Coronary artery (tissue), 2 donors: ENCODE measurements around the gene DNAJA4.
A peak's percentile ranks its signal among the peaks of the same experiment; 100 is the strongest.

Experiments used
- DNase-seq: peaks from one replicate; pipeline ENCODE4 v3.0.0-alpha.2; 2017; ENCODE audit warnings: low spot score
- H3K27ac ChIP-seq, 2 donors: fragments of 200-600 bp; sonication (generic); one replicate each; pipeline ENCODE4 v1.5.1; 2016 to 2019
- H3K4me3 ChIP-seq: fragments of 200-600 bp; sonication (generic); 2 replicates; pipeline ENCODE4 v1.5.1; 2016; ENCODE audit warnings: mild to moderate bottlenecking, moderate library complexity
- TF ChIP-seq, protein P1 (sequence below): fragments of 200-600 bp; sonication (generic); IDR thresholded peaks from one replicate; pipeline ENCODE4 v1.5.1; 2019; ENCODE audit warnings: antibody characterized with exemption

DNAJA4 gene

GRCh38 chr15:78304216-78305066 lies 40.1 kb downstream of the DNAJA4 start:
- DNase-seq: no peak
- TF ChIP-seq, protein P1, sequence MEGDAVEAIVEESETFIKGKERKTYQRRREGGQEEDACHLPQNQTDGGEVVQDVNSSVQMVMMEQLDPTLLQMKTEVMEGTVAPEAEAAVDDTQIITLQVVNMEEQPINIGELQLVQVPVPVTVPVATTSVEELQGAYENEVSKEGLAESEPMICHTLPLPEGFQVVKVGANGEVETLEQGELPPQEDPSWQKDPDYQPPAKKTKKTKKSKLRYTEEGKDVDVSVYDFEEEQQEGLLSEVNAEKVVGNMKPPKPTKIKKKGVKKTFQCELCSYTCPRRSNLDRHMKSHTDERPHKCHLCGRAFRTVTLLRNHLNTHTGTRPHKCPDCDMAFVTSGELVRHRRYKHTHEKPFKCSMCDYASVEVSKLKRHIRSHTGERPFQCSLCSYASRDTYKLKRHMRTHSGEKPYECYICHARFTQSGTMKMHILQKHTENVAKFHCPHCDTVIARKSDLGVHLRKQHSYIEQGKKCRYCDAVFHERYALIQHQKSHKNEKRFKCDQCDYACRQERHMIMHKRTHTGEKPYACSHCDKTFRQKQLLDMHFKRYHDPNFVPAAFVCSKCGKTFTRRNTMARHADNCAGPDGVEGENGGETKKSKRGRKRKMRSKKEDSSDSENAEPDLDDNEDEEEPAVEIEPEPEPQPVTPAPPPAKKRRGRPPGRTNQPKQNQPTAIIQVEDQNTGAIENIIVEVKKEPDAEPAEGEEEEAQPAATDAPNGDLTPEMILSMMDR: no peak
- Histone ChIP-seq H3K27ac (no peak overlapping the region), H3K4me3 (no peak overlapping the region)

- H3K27ac ChIP-seq: peak overlapping the region in 1 of 2 donors; percentile 51
- TF ChIP-seq, protein P1: no peak
- H3K4me3 ChIP-seq: no peak overlapping the region
- no peak for DNase-seq
These were observed 41.9 kb downstream of the DNAJA4 start for GRCh38 chr15:78306176-78306774.

DNA sequence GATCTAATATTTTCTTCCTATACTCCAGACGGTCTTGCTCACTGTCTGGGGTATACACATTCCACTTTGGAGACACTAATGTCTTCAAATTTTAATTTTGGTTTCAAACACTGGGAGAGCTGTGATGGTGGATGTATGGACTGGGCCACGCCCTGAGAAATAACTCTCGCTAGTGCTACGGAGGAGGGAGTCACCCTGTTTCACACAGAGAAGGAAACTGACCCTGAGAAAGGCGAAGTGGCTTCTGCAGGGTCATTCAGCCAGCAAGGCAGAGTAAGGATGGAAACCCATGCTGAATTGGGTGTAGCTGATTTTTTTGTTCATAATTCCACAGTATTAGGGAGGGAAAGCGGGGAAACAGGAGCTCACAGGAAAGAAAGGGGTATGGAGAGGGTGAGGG lies 43.6 kb downstream of the DNAJA4 start:
- TF ChIP-seq, protein P1: no peak
- no peak for DNase-seq

DNA sequence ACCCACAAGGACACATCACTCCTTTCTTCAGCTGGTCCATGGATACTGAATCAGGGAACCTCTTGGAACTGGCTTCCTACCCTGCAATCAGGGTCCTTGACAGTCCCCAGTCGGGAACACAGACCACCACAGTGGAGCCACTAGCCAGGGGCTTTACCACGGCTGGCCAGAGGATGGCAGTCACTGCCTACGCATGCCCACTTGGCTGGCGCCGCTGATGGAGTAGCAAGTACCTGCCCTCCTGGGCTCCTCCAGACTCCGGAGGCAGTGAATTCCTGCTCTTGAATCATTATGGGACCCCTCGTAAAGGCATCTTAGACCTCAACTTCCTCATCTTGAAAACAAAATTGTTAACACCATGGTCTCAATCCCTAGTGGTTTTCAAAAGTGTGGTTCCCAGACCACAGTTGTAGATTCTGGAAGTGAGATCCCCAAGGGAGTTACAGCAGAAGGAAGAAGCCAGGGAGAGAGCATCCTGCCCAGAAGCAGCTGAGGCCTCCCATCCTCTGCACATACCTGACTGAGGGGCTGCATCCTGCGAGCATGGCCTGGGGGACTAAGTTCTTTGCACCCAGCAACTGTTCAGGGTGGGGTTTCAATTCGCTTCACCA lies 44.2 kb downstream of the DNAJA4 start:
- H3K4me3 ChIP-seq: no peak overlapping the region
- TF ChIP-seq, protein P1: peak; percentile 27
- DNase-seq: no peak
- no peak overlapping the region for H3K27ac ChIP-seq

More for the DNA sequence above, 43.6 kb downstream of the DNAJA4 start:
- H3K27ac ChIP-seq: no peak overlapping the region
- H3K4me3 ChIP-seq: no peak overlapping the region

- DNase-seq: no peak
- H3K27ac ChIP-seq: no peak overlapping the region
- no peak overlapping the region for H3K4me3 ChIP-seq
- TF ChIP-seq, protein P1: no peak
These were observed 46.9 kb downstream of the DNAJA4 start for GRCh38 chr15:78311292-78311691.

GRCh38 chr15:78312536-78312935 lies 48.2 kb downstream of the DNAJA4 start:
- Histone ChIP-seq H3K27ac (no peak overlapping the region), H3K4me3 (no peak overlapping the region)
- TF ChIP-seq, protein P1: no peak
- DNase-seq: no peak
